ENCODE results near the gene NCAM2.

GRCh38 chr21:21067375-21067774, 69.2 kb downstream of the NCAM2 start:
- TF ChIP-seq CTCF (IDR thresholded peaks at IDR 0.05; ENCODE audit: poor library complexity): no peak
- no peak for TF ChIP-seq EZH2 (IDR thresholded peaks at IDR 0.05; ENCODE audit: borderline replicate concordance)
- TF ChIP-seq EZH2phosphoT487 (IDR thresholded peaks at IDR 0.05; ENCODE audit: low read depth, severe bottlenecking, unreplicated experiment): no peak

Data from hepatocyte (in vitro differentiated cells).